Activated T-helper 1 cell treated with anti-CD3 and anti-CD28 coated beads, Interleukin-12 subunit alpha, Interleukin-12 subunit beta, Interleukin-2, Interleukin-4 antibody, amounts not matched to agents 30 ng/mL and 10 ng/mL and 1 ng/mL, durations not matched to agents 14 hours and 24 hours and 36 hours (primary cell): ENCODE results near the gene ST6GALNAC6. TPM values are rescaled to one million over a fixed set of nuclear protein-coding genes. Genes with fewer than 3 reads are reported as not detected.
"Not testable (repeated sequence)": the region's sequence is repeated elsewhere in the genome, so short reads cannot be mapped to it uniquely, and the experiment has no call there.

Source experiments
- DNase-seq: peaks from one replicate; pipeline ENCODE4 v3.0.0; 2021; ENCODE audit warnings: low spot score
- H3K27ac Mint-ChIP-seq: one replicate; pipeline ENCODE4 v1.8.0; 2021; ENCODE audit warnings: mild to moderate bottlenecking, mixed read lengths
- H3K27me3 Mint-ChIP-seq: one replicate; pipeline ENCODE4 v1.8.0; 2022; ENCODE audit warnings: mild to moderate bottlenecking, moderate library complexity, mixed read lengths; ENCODE audit not compliant: insufficient read depth
- H3K36me3 Mint-ChIP-seq: one replicate; pipeline ENCODE4 v1.8.0; 2021; ENCODE audit warnings: low read depth, mixed read lengths
- H3K4me1 Mint-ChIP-seq: one replicate; pipeline ENCODE4 v1.8.0; 2021; ENCODE audit warnings: low read depth, mixed read lengths
- H3K4me3 Mint-ChIP-seq: one replicate; pipeline ENCODE4 v1.8.0; 2021; ENCODE audit warnings: mild to moderate bottlenecking, moderate library complexity, mixed read lengths
- H3K9me3 Mint-ChIP-seq: one replicate; pipeline ENCODE4 v1.8.0; 2021; ENCODE audit warnings: mixed read lengths
- intact Hi-C: fragments of 100-400 bp; cut with micrococcal nuclease; formaldehyde crosslinking; loops from one replicate; pipeline ENCODE4 v1.15.1; 2024
- total RNA-seq: library from RNA; stranded (reverse); gene quantifications from 2 replicates; pipeline ENCODE4 v1.2.3, GENCODE V29; 2022

Gene ST6GALNAC6
- total RNA-seq, 1 donor from 2014 or later = 60.6 TPM

GRCh38 chr9:127890053-127890452, 9.3 kb downstream of the ST6GALNAC6 start:
- H3K4me1 Mint-ChIP-seq = peaks cover 20% of the 10 kb centered on the region
- no peak for DNase-seq
- H3K36me3 Mint-ChIP-seq = peaks cover 58% of the 10 kb centered on the region
- H3K9me3 Mint-ChIP-seq = peaks cover 8% of the 10 kb centered on the region
- H3K27ac Mint-ChIP-seq = no peak overlapping the region
- no peaks in the 10 kb centered on the region for H3K27me3 Mint-ChIP-seq
- intact Hi-C loops = no loop called here
- H3K4me3 Mint-ChIP-seq = no peak overlapping the region

DNA sequence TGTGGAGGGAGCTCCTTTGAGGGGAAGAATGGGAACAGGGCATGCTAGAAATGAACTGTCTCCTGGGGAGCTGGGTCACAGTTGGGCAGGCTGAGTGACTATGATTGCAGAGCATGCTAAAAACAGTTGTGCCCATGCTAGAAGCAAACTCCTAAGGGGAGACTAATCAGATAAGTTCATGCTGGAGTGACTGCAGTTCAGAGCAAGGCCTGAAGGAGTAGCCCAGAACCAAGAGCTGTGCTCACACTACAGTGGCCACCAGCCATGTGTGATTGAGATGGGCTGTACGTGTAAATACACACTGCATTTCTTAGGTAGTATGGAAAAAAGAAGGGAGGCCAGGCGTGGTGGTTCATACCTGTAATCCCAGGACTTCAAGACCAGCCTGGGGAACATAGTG, 11.6 kb downstream of the ST6GALNAC6 start:
- Mint-ChIP-seq H3K27me3 (no peaks in the 10 kb centered on the region), H3K9me3 (no peaks in the 10 kb centered on the region), H3K27ac (no peak overlapping the region), H3K36me3 (peaks cover 47% of the 10 kb centered on the region), H3K4me3 (no peak overlapping the region), H3K4me1 (peaks cover 20% of the 10 kb centered on the region)
- intact Hi-C loops = no loop called here
- DNase-seq = no peak

DNA sequence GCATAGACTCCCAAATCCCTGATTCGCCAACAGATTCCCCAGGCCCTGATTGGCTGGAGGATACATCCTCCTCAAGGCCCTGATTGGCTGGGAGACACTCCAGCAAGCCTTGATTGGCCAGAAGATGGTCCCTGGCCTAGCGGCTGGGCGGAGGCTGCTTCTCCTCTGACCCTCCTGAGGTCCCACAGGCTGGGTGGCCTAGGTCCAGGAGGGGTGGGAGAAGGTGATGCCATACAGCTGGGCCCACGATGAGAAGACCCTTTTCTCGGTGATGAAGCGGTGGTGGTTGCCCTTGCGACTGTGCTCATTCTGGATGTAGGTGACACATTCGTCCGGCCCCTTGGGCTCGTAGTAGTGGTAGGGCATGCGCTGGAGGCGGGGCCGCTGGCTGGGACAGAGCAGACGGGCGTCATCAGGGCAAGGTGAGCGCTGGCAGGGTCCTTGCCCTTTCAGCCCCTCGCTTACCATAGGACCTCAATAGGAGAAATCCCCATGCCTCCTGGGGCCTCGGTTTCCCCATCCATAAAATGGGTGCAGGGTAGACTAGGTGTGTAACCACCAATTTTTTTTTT, 12.9 kb downstream of the ST6GALNAC6 start:
- H3K4me1 Mint-ChIP-seq = peaks cover 15% of the 10 kb centered on the region
- intact Hi-C loops = no loop called here
- no peak for DNase-seq
- H3K9me3 Mint-ChIP-seq = no peaks in the 10 kb centered on the region
- H3K4me3 Mint-ChIP-seq = no peak overlapping the region
- no peaks in the 10 kb centered on the region for H3K27me3 Mint-ChIP-seq
- H3K27ac Mint-ChIP-seq = no peak overlapping the region
- peaks cover 44% of the 10 kb centered on the region for H3K36me3 Mint-ChIP-seq

DNA sequence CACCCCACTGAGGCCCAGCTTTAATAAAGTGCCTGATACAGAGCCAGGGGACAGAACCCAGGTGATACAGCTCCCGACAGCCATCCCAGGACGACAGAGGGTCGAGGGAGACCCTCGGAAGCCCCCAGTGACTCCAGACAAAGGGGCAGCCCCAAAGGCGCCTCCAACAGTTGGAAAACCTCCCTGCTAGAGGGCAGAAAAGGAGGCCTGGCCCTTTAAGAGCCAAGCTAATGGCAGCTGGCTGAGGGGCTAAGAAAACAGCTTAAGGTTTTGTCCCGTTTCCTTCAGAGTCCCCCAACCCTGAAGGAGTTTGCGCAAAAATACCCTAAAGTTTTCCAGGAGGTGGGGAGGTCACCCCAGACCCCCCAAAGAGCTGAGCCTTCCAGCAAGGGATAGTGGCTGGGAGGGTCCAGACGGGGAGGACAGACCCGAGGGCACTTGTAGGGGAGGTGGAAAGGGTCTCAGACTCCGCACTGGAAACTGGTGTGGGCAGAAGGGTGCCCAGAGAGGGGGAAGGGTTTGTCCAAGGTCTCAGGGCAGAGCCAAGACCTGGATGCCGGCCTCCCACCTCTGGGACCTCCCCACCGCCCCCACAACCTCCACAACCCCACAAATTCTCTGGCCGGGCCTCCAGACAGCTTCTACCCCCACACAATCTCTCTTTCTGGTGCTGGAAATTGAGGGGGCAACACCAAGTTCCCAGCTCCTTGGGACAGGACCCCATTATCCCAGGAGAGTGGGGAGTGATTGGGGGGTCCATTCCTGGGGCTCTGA, 13.7 kb downstream of the ST6GALNAC6 start:
- H3K9me3 Mint-ChIP-seq = no peaks in the 10 kb centered on the region
- H3K27ac Mint-ChIP-seq = no peak overlapping the region
- H3K36me3 Mint-ChIP-seq = peaks cover 39% of the 10 kb centered on the region
- no peak overlapping the region for H3K4me3 Mint-ChIP-seq
- DNase-seq = no peak
- intact Hi-C loops = no loop called here
- no peaks in the 10 kb centered on the region for H3K27me3 Mint-ChIP-seq
- peaks cover 15% of the 10 kb centered on the region for H3K4me1 Mint-ChIP-seq

DNA sequence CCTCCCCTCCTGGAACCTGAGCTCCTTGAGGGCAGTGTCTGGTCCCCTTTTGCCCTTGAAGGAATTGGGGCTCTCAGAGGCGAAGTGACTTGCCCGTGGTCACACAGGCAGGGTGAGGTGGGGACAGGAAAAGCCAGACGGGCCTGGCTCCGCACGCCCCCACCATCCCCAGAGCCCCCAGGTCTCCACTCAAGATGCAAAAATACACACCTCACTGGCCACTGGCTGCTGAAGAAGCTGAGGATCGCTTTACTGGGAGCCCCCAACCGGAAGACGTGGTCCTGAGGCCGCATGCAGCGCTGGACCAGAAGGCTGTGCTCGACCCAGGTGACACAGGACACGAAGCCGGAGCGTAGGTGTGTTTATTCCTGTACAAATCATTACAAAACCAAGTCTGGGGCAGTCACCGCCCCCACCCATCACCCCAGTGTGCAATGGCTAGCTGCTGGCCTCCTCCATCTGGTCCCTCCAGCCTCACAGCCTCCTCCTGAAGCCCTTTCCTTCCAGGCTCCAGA, 14.4 kb downstream of the ST6GALNAC6 start:
- H3K27ac Mint-ChIP-seq = no peak overlapping the region
- H3K4me1 Mint-ChIP-seq = peaks cover 15% of the 10 kb centered on the region
- intact Hi-C loops = loop anchor here (5.0 kb wide), 1 partner anchor 32 kb away; the partner anchor contains the start of gene ST6GALNAC4
- no peak for DNase-seq
- no peaks in the 10 kb centered on the region for H3K9me3 Mint-ChIP-seq
- no peaks in the 10 kb centered on the region for H3K27me3 Mint-ChIP-seq
- H3K36me3 Mint-ChIP-seq = peaks cover 34% of the 10 kb centered on the region
- no peak overlapping the region for H3K4me3 Mint-ChIP-seq

DNA sequence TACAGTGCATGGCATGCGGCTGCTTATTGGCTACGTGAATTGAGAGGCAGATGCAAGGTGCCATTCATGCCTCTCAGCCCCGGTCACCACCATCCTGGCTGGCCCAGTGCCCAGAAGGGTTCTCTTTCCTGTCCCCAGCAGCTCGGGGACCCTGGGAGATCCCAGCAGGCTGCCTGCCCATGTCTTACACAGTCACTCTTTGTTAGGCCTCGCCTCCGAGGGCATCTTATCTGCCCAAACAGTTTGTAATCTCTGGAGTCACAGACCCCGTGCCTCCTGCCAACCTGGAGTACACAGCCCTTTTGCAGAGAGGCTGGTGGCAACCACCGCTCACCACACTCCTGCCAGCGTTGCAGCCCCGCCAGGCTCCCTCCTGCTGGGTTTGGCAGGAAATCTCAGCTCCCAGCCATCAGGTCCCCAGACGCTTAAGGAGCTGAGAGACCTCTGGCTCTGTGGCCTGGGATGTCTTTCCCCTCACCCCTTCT, 14.9 kb downstream of the ST6GALNAC6 start:
- Mint-ChIP-seq H3K36me3 (peaks cover 33% of the 10 kb centered on the region), H3K4me1 (peaks cover 15% of the 10 kb centered on the region), H3K27me3 (no peaks in the 10 kb centered on the region), H3K4me3 (no peak overlapping the region), H3K27ac (no peak overlapping the region), H3K9me3 (no peaks in the 10 kb centered on the region)
- DNase-seq = no peak
- intact Hi-C loops = loop anchor here (5.0 kb wide), 1 partner anchor 33 kb away; the partner anchor contains the start of gene ST6GALNAC4

DNA sequence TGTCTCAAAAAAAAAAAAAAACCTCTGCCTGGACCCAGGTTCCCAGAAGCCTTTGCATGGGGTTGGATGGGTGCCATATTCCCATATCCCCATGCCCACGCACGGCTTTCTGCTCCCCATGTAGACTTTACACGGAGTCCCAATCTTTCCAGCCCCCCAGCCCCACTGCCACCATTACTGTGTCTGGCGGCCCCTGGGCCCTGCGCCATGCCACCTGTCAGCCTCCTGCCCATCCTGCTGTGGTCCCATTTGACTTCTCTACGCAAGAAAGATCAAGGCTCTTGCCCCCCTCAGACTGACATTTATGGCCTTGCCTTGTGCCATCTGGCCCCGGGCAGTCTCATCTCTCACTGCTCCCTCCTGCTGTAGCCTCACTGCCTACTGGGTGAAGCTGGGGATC, 15.4 kb downstream of the ST6GALNAC6 start:
- H3K9me3 Mint-ChIP-seq = no peaks in the 10 kb centered on the region
- DNase-seq = no peak
- intact Hi-C loops = loop anchor here (5.0 kb wide), 1 partner anchor 33 kb away; the partner anchor contains the start of gene ST6GALNAC4
- no peak overlapping the region for H3K4me3 Mint-ChIP-seq
- H3K4me1 Mint-ChIP-seq = peaks cover 15% of the 10 kb centered on the region
- H3K27me3 Mint-ChIP-seq = no peaks in the 10 kb centered on the region
- H3K27ac Mint-ChIP-seq = no peak overlapping the region
- peaks cover 35% of the 10 kb centered on the region for H3K36me3 Mint-ChIP-seq

- H3K4me1 Mint-ChIP-seq = peaks cover 19% of the 10 kb centered on the region
- DNase-seq, H3K9me3 Mint-ChIP-seq, H3K27me3 Mint-ChIP-seq, H3K4me3 Mint-ChIP-seq, H3K27ac Mint-ChIP-seq: not testable (repeated sequence)
- peaks cover 28% of the 10 kb centered on the region for H3K36me3 Mint-ChIP-seq
- intact Hi-C loops = loop anchor here (5.0 kb wide), 1 partner anchor 36 kb away; the partner anchor contains the start of gene ST6GALNAC4
Measured at GRCh38 chr9:127881715-127882114, 17.7 kb downstream of the ST6GALNAC6 start.

- H3K27me3 Mint-ChIP-seq = peaks cover 6% of the 10 kb centered on the region
- H3K9me3 Mint-ChIP-seq = no peaks in the 10 kb centered on the region
- H3K4me1 Mint-ChIP-seq = peaks cover 19% of the 10 kb centered on the region
- peaks cover 20% of the 10 kb centered on the region for H3K36me3 Mint-ChIP-seq
- no peak overlapping the region for H3K27ac Mint-ChIP-seq
- intact Hi-C loops = loop anchor here (5.0 kb wide), 1 partner anchor 37 kb away; the partner anchor contains the start of gene ST6GALNAC4
- H3K4me3 Mint-ChIP-seq = no peak overlapping the region
- no peak for DNase-seq
Measured at GRCh38 chr9:127880143-127880542, 19.3 kb downstream of the ST6GALNAC6 start.

GRCh38 chr9:127878652-127879390, 20.6 kb downstream of the ST6GALNAC6 start:
- H3K27me3 Mint-ChIP-seq = peaks cover 6% of the 10 kb centered on the region
- no peak overlapping the region for H3K4me3 Mint-ChIP-seq
- no peak for DNase-seq
- no peak overlapping the region for H3K27ac Mint-ChIP-seq
- peaks cover 9% of the 10 kb centered on the region for H3K4me1 Mint-ChIP-seq
- H3K36me3 Mint-ChIP-seq = peaks cover 13% of the 10 kb centered on the region
- no peaks in the 10 kb centered on the region for H3K9me3 Mint-ChIP-seq
- intact Hi-C loops = no loop called here

- no peaks in the 10 kb centered on the region for H3K9me3 Mint-ChIP-seq
- H3K27ac Mint-ChIP-seq = no peak overlapping the region
- intact Hi-C loops = no loop called here
- no peak overlapping the region for H3K4me3 Mint-ChIP-seq
- H3K27me3 Mint-ChIP-seq = peaks cover 6% of the 10 kb centered on the region
- peaks cover 12% of the 10 kb centered on the region for H3K36me3 Mint-ChIP-seq
- no peak for DNase-seq
- peaks cover 9% of the 10 kb centered on the region for H3K4me1 Mint-ChIP-seq
Measured at GRCh38 chr9:127878001-127878651, 21.3 kb downstream of the ST6GALNAC6 start.

- DNase-seq = no peak
- Mint-ChIP-seq H3K9me3 (no peaks in the 10 kb centered on the region), H3K4me1 (peaks cover 5% of the 10 kb centered on the region), H3K27me3 (peaks cover 6% of the 10 kb centered on the region), H3K4me3 (peak within 1 kb of the TSS; percentile 19), H3K36me3 (peaks cover 9% of the 10 kb centered on the region), H3K27ac (no peak within 1 kb of the TSS)
- intact Hi-C loops = no loop called here
Measured at GRCh38 chr9:127877566-127877998, 21.8 kb downstream of the ST6GALNAC6 start, which contains the start of gene AK1. Gene AK1 (minus strand): TSS chr9:127877675. CDS start chr9:127874617, 3,058 bp downstream.
